ENCODE data around the gene MIP. TPM values are rescaled to one million over a fixed set of nuclear protein-coding genes. Genes with fewer than 3 reads are reported as not detected.

MIP gene
- total RNA-seq, 1 donor from 2014 or later, result not detected

- TF ChIP-seq CTCF (IDR thresholded peaks at IDR 0.05), result no peak
- Mint-ChIP-seq H3K27ac (ENCODE audit: unreplicated experiment) (no peak overlapping the region), H3K27me3 (ENCODE audit: unreplicated experiment) (peaks cover 56% of the 10 kb centered on the region), H3K4me3 (ENCODE audit: unreplicated experiment) (no peak overlapping the region), H3K36me3 (ENCODE audit: unreplicated experiment) (no peaks in the 10 kb centered on the region), H3K9me3 (ENCODE audit: unreplicated experiment) (no peaks in the 10 kb centered on the region), H3K4me1 (ENCODE audit: unreplicated experiment) (peaks cover 13% of the 10 kb centered on the region)
- no peak for DNase-seq (ENCODE audit: extremely low spot score, unreplicated experiment)
Observed at GRCh38 chr12:56490360-56490759, 35.9 kb upstream of the MIP start.

- H3K4me3 Mint-ChIP-seq (ENCODE audit: unreplicated experiment), result peak within 1 kb of the TSS; percentile 81
- no peak within 1 kb of the TSS for H3K27ac Mint-ChIP-seq (ENCODE audit: unreplicated experiment)
- no peaks in the 10 kb centered on the region for H3K9me3 Mint-ChIP-seq (ENCODE audit: unreplicated experiment)
- H3K36me3 Mint-ChIP-seq (ENCODE audit: unreplicated experiment), result no peaks in the 10 kb centered on the region
- no peak for TF ChIP-seq CTCF (IDR thresholded peaks at IDR 0.05)
- peaks cover 56% of the 10 kb centered on the region for H3K27me3 Mint-ChIP-seq (ENCODE audit: unreplicated experiment)
- peak; percentile 87 for DNase-seq (ENCODE audit: extremely low spot score, unreplicated experiment)
- H3K4me1 Mint-ChIP-seq (ENCODE audit: unreplicated experiment), result peaks cover 13% of the 10 kb centered on the region
Observed at GRCh38 chr12:56488041-56488955, 33.8 kb upstream of the MIP start, which contains the start of gene GLS2. TSS of gene GLS2 (minus strand) at chr12:56488161. CDS start at chr12:56488118, 43 bp downstream.

GRCh38 chr12:56487448-56488040 is 33.1 kb upstream of the MIP start:
- H3K9me3 Mint-ChIP-seq (ENCODE audit: unreplicated experiment), result no peaks in the 10 kb centered on the region
- H3K4me1 Mint-ChIP-seq (ENCODE audit: unreplicated experiment), result peaks cover 13% of the 10 kb centered on the region
- H3K27ac Mint-ChIP-seq (ENCODE audit: unreplicated experiment), result no peak overlapping the region
- no peaks in the 10 kb centered on the region for H3K36me3 Mint-ChIP-seq (ENCODE audit: unreplicated experiment)
- no peak for TF ChIP-seq CTCF (IDR thresholded peaks at IDR 0.05)
- peaks cover 54% of the 10 kb centered on the region for H3K27me3 Mint-ChIP-seq (ENCODE audit: unreplicated experiment)
- peak overlapping the region; percentile 81 for H3K4me3 Mint-ChIP-seq (ENCODE audit: unreplicated experiment)
- DNase-seq (ENCODE audit: extremely low spot score, unreplicated experiment), result no peak

- Mint-ChIP-seq H3K4me1 (ENCODE audit: unreplicated experiment) (peaks cover 13% of the 10 kb centered on the region), H3K36me3 (ENCODE audit: unreplicated experiment) (no peaks in the 10 kb centered on the region), H3K4me3 (ENCODE audit: unreplicated experiment) (no peak overlapping the region), H3K9me3 (ENCODE audit: unreplicated experiment) (no peaks in the 10 kb centered on the region), H3K27me3 (ENCODE audit: unreplicated experiment) (peaks cover 51% of the 10 kb centered on the region), H3K27ac (ENCODE audit: unreplicated experiment) (no peak overlapping the region)
- TF ChIP-seq CTCF (IDR thresholded peaks at IDR 0.05), result no peak
- no peak for DNase-seq (ENCODE audit: extremely low spot score, unreplicated experiment)
Observed at GRCh38 chr12:56486694-56487093, 32.2 kb upstream of the MIP start.

GRCh38 chr12:56484566-56484965 is 30.1 kb upstream of the MIP start:
- Mint-ChIP-seq H3K4me1 (ENCODE audit: unreplicated experiment) (peaks cover 13% of the 10 kb centered on the region), H3K9me3 (ENCODE audit: unreplicated experiment) (no peaks in the 10 kb centered on the region), H3K36me3 (ENCODE audit: unreplicated experiment) (no peaks in the 10 kb centered on the region), H3K27me3 (ENCODE audit: unreplicated experiment) (peaks cover 34% of the 10 kb centered on the region), H3K27ac (ENCODE audit: unreplicated experiment) (no peak overlapping the region), H3K4me3 (ENCODE audit: unreplicated experiment) (no peak overlapping the region)
- DNase-seq (ENCODE audit: extremely low spot score, unreplicated experiment), result no peak
- no peak for TF ChIP-seq CTCF (IDR thresholded peaks at IDR 0.05)
